ENCODE measurements around the gene WDR64.
"Not testable (repeated sequence)": the region's sequence is repeated elsewhere in the genome, so short reads cannot be mapped to it uniquely, and the experiment has no call there.

The WDR64 gene

DNA sequence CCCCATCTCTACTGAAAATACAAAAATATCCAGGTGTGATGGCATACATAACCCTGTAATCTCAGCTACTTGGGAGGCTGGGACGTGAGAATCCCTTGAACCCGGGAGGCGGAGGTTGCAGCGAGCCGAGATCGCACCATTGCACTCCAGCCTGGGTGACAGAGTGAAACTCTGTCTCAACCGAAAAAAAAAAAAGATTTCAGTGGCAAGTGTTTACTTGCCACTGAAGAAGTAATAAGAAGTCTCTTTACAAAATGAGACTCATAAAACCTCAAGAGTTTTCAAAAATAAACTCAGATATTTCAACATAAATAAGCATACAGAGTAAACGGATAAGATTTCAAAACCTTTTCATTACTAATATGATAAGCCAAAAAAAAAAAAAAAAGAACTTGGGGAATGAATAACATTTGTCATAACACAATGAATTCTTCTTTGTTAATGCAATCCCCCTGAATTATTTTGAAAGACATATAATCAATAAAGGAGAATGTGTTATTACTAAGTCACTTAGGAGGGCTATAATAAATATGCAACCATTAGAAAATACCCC is 161.8 kb downstream of the WDR64 start:
- DNase-seq, result no peak

DNA sequence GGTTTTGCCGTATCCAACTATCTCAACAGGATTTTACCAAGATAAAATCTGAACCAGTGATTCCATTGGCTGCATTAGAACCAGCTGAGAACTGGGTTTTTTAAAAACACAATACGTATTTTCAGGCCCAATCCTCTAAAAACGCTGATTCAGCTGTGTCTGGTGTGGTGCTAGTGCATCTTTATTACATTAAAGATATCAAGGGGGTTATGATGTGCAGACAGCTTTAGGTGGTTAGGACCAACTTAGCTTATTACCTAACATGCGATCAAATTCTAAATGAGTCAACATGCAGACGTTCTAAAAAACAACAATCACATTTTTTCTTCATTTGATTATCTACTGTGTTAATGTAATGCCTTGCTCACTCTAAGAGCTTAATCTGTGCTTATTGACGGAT is 163.9 kb downstream of the WDR64 start:
- no peak for DNase-seq

DNA sequence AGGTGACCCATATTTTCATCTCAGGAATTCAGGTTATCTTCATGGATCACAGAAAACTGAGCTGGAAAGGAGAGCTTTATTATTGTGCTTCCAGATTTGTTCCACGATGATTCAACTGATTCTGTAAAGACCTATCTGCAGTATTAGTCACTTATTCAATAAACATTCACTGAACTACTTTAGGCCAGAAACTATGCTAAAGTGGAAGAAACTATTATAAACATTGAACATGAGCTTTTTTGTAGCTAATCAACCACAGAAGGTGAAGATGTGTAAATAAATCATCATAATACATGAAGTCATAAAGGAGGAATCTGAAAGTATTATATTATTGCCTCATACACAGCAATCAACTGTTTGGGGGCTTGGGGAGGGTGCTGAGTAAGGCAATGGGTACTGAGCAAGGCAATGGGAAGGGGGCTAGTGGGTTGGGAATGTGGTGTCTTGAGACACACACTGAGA is 165.3 kb downstream of the WDR64 start:
- DNase-seq, result no peak

DNA sequence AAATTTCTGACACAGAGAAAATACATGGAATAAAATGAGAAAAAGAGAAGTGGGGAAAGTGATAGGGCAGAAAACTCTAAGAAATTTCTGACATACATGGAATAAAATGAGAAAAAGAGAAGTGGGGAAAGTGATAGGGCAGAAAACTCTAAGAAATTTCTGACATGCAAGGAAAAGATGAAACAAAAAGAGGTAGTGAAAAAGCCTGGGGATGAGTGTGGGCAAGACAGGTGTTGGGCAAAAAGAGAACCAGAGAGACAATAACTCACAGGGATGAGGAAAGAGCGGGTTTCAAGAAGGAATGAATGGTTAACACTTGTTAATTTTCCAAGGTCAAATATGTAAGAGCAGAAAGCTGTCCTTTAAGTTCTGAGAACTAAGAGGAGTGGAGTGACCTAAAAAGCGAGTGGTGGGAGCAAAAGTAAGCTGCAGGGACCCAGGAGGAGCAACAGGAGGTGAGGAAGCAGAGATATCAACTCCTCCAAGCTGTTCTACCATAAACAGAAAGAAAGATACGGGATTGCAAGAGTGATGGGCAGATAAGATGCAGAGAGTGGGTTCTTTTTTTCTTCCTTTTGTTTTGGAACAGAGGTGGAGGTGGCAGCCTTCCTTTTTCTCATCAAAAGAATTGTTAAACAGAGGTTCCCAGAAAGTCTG is 166.0 kb downstream of the WDR64 start:
- DNase-seq, result no peak

DNA sequence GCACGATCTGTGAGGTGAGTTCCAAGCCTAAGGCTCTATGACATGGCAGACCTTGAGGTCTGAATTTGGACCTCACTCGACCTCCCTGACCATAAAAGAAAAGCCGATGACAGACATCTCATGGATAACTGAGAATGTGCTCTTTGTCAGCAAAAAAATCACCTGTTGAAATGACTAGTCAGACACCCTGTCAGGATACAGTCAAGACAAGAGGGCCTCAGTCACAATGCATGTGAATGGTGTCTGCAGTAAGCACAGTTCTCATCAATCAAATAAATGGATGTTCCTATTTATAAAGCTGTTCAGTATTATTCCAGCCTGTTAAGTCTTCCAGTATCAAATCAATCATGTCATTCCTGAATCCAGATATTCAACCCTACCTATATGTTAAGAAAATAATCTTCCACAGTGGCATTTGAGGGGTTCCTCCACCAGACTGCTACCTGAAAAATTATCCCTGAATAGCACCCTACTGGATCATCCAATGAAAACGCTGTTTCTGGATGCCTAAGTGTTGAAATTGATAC is 167.3 kb downstream of the WDR64 start:
- no peak for DNase-seq

DNA sequence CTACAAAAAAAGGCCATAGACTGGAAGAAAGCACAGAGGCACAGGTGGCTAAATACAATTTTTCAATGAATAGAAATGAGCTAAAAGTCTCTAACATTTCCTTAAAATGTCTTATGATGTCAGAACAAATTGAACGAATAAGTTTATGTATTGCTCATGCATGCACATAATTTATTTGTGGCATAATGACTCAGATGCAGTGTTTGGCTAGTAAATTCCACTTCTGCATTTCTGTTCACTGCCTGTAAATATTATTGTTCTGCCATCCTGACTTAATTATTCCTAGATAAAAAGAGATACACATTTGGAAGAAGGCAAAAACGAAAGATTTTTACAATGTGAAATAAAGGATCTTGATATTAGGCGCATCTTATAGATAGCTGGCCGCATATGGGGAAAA is 169.3 kb downstream of the WDR64 start:
- DNase-seq, result no peak

DNA sequence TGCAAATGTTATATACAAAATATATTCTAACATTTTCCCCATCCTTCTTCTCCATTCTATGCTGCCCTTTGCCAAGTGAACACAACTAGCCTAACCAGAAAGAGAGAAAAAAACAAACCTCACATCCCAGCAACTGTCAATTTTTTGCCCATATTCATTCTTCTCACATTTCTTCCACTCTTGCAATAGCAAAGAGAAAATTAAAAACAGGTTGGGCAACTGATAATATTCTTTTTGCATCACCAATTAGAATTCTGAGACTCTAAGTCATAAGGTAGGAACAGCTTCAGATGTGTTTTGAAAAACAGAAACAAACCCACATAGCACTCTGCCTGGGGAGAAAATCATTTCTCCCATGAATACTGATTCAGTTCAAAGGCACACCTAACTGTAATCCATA is 170.8 kb downstream of the WDR64 start:
- no peak for DNase-seq

DNA sequence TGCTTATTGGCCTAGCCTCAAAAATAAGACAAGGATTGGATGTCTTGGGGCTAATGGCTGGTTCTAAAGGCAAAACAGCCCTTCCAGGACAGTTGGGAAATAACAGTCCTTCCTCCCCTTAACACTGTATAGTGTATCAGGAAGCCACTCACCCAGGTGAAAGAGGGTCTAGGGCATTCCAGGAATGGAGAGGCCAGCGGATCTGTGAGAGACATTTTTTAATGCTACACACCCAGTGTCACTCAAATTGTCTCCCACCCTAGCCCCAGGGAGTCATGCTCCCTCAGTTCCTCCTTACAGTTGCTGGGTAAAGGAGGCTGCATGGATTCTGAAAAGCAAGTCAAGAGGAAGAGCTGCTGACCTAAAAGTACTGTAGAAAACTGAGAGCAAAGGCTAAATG is 171.8 kb downstream of the WDR64 start:
- DNase-seq, result no peak

DNA sequence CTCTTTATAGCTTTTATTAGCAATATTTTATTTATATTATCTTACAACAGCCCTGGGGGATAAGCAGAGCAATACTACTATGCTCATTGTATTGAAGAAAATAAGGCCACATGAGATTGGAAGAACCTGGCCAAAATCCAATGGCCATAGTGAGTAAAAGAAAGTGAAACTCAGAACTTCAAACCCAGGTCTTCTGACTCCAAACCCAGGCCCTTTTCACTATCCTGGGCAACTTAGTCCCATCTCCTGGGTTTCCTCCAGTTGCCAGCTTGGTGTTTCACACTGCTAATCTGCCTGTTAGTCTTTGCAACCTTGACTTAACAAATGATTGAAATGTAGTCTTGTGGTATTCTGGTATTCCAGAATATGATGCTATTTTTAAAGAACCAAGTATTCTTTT is 173.5 kb downstream of the WDR64 start:
- DNase-seq, result no peak

DNA sequence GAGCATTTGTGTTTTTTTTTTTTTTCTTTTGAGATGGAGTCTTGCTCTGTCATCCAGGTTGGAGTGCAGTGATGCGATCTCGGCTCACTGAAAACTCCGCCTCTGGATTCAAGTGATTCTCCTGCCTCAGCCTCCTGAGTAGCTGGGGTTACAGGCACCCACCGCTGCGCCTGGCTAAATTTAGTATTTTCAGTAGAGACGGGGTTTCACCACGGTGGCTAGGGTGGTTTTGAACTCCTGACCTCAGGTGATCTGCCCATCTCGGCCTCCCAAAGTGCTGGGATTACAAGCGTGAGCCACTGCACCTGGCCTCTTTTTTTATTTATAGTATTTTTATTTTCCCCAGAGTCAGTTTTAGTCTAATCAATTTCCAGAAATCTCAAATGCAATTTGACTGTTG is 174.5 kb downstream of the WDR64 start:
- not testable (repeated sequence) for DNase-seq

DNA sequence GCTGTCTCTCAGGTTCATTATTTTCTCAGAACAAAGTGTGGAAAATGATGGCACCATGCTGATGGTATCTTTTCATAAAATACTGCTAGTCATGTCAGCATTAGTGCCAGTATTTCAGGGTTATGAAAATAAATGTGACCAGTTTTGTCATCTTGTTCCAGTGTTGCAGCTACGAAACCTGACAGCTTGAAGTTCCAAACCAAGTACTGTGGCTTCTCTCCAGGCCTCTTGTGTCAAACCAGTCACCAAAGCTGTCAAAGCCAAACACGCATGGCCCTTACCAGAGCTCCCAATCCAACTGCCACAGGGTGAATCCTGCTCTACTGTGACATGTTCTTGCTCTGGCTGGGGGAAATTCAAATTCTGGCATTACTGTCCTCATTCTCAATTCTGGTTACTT is 175.2 kb downstream of the WDR64 start:
- no peak for DNase-seq

DNA sequence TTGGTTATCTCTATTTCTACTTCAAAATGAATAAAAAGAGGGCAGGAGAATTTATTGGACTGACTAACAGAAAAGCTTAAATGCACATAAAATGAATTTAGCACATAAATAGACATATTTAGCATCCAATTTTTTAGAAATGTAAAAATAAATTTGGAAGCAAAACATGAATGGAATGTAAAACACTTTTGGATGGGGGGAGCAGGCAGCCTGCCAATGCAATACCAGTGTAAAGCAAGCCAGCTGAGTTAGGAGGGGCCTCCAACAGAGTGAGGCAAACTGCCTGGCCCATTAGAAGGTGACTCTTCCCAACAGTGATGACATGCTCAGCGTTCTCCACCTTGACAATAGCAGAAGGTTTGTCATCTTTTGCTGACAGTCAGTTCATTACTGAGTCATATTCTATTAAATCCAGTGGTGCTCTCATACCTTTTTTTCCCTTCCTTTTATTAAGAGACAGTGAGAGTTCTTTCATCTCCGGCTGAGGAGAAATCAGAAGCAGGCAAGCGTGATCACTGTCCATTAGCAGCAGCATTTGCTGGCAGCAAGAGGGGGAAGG is 176.5 kb downstream of the WDR64 start:
- no peak for DNase-seq

DNA sequence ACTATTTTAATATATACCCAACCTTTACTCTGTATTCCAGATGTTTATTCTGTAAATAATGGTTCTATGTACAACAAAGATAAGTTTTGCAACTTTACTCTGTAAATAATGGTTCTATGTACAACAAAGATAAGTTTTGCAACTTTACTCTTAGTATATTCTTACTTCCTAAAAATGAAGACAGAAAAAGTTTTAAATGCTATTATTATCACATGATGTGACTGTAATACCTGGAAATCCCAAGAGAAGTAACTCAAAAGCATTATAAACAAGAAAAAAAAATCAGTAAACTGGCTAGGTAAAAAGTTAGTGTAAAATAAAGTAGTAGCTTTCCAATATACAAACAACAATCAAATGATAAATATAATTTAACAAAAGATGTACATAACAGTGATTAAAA is 177.4 kb downstream of the WDR64 start:
- DNase-seq, result no peak

DNA sequence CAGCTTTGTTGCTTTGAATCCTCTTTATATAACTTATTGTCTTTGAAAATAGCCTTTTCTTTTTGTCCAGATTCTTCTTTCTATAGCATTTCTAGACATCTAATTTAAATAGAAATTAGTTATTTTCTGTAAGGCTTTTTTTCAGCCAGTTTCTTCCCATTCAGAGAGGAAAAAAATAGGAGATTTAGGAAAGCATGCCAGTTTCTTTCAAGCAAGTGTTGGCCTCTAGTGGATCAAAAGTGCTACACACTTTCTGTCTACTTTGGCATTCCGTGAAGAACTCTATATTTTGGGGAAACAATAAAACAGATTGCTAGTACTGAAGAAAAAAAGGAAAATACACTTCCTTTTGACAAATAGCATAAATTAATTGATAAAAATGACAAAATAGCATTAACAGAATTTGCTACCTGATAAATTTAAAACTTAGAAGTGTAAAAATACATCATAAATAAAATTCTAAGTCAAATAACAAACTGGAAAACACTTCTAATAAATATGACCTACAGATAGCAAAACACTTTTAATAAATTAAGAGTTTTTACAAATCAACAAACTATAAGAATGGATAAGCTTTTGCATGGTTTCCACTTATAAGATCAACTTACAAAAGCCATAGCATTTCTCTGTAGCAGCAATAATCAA is 182.8 kb downstream of the WDR64 start:
- DNase-seq, result no peak

DNA sequence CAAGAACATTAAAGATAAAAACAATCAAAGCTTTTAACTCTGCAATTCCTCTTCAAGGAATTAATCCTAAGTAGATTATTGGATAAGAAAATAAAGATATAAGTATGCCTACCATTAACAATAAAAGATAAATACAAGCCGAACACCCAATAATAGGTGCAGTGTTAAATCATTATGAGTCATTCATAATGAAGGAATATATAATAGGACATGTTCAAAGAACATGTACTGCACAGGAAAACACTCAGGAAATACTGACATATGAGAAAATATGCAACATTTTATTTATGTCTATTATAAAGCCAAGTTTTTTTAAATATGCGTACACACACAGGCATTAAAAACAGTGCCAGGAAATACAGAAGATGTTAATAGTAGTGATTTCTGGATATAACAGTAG is 184.9 kb downstream of the WDR64 start:
- no peak for DNase-seq

DNA sequence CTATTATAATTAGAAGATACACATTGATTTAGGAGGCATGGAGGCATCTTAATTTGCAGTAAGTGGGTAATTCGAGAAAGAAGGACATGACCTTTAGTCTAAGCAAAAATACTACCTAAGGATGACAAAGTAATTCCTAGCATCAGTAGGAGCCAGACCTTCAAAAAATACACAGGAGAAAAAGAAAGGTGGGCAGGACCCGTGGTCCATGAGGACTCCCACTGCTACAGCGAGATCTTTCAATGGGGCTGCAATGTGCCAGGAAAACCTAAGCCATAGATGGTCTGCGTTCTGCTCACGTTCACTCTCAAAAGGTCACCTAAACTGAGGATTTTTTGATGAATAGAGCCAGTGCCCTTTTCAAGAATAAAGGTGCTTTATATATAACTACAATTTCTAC is 185.3 kb downstream of the WDR64 start:
- no peak for DNase-seq

DNA sequence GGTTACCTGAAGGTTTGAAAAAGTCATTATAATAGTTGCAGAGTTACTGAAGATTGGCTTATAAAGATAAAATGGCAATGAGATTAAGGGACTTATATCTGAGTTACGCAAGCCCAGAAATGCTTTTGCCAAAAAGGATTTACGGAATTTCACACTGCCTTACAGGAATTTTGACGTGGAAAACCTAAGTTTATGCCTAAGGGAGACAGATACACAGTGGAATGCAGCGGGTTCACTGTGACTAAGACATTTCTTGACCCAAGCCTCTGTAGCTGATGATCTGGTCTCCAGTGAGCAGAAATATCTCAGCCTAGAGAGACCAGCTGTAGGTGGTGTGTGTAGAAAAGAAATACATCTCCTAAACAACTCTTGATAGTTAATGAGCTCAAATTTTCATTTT is 185.8 kb downstream of the WDR64 start:
- no peak for DNase-seq

DNA sequence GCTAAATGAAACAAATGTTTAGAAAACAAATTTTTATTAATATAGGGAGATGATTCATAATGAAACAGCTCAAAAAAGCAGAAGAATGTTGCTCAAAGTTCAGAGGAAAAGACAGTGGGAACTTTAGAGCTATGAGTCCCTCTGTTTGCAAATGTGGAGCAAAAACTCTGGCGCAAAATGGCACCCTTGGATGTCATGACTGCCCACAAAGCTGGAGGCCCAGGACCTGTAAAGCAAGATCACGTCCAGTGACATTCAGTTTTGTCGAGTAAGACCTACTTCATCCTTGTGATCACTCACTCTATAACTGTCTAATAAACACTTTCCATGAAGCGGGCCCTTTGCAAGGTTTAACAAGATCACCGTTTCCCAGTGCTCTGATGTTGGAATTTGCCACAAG is 186.8 kb downstream of the WDR64 start:
- no peak for DNase-seq

DNA sequence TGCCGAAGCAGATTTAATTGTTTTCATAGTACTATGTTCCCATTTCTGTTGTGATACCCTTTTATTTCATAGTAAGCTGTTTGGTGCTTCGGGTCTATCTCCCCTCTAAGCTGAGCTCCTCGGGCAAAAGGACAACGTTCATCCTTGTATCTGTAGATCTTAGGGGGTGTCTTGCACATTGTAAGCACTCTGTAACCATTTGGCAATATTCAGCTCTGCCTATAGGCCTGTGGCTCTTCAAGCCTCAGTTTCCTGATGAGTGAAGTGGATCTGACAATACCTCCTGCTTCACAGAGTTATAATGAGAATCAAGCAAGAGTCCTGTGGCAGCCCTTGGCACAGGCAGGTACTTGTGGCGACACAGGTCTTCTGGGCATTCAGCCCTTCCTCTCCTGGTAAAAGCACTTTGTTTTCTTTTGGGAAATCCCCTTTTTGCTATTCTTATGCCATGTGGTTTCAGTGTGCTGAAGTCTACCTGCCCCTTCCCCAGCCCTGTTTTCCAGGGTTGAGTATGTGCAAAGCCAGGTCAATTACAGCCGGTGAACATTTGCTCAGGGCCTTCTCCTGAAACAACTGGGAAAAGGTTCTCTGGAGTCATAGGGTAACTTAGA is 187.4 kb downstream of the WDR64 start:
- peak; percentile 20 for DNase-seq

DNA sequence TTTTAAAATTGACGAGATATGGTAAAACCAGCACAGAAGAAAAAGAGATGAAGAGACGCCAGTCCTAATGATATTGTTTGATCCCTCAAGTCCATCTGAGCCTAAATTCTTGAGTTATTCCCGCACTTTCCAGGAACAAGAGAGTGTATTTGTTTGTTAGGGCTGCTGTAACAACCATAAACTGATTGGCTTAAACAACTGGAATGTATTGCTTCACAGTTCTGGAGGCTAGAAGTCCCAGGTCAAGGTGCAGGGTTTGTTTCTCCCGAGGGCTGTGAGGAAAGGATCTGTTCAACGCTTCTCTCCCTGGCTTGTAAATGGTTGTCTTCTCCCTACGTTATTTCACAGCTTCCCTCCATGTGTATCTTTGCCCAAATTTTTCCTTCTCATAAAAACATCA is 188.1 kb downstream of the WDR64 start:
- DNase-seq, result no peak

DNA sequence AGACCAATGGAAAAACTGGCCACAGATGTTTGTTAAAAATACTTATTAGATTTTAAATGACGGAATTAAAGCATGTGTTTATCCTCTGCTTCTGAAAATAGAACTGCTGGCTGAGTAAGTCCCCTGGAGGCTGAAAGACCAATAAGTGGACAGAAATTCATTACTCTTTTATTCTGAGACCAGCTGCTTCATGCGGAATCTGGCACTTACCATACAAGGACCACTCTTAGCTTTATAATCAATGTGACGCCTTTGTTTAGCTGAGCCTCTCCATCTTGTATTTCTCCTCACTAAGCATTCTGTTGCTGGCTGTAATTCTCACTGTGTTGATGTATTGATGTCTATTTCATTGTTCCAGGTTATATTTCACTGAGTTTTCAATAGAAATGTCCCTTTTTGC is 189.6 kb downstream of the WDR64 start:
- no peak for DNase-seq

DNA sequence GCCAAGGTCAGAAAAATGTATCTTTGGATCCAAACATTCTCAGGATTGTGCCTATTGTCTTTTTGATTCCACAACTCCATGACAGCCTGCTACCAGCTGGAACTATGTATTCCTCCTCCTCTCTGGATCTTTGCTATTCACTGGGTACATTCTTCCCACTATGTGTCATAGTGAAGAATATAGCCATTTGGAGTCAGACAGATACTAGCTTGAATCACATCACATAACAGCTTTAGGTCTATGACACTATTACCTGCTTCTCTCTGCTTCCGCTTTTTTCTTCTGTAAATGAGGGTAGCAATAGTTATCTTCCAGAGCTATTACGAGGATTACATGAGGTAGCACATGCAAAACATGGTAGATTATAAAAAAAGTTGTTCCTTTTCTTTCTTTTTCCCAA is 190.5 kb downstream of the WDR64 start:
- no peak for DNase-seq

DNA sequence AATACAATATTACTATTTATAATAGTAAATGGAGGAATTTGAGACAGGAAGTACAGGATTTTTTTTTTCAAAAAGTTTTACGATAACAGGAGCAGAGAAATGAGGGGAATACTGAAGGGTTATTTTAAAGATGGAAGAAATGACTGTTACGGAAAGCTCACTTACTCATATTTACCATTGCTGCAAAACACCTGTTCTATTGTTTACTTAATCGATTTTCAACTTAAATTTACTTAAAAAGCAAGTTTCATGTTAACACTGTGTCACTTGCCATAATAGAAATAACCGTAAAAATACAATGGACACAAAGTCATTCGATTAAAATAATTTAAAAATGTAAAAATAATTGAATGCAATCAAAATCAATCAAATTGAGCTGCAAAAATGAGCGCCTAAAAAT is 192.5 kb downstream of the WDR64 start:
- DNase-seq, result no peak

DNA sequence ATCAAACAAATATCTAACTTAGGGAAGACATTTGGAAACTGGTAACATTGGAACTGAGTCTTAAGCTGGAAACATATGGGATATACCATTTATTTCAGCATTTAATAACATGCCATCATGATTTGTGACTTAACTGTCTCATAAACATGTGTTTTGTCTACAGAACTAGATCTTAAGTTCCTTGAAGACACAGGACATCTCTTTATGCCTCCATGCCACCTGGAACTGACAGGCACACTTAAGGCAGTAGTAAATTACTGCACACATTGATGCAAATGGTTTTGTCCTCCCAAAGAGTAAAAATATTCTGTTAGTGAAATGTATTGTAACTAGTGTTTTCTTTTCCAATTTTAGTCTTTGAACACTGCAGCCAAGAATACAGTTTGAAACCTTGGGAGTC is 194.3 kb downstream of the WDR64 start:
- no peak for DNase-seq

Measured in activated CD4-positive, alpha-beta T cell treated with anti-CD3 and anti-CD28 coated beads, Interleukin-2, Interleukin-6, amounts not matched to agents 100 ng/mL and 50 ng/mL, durations not matched to agents 16 hours and 8 hours (primary cell).